ENCODE measurements around the gene DUSP8.
"Not testable (repeated sequence)": the region's sequence is repeated elsewhere in the genome, so short reads cannot be mapped to it uniquely, and the experiment has no call there.

The DUSP8 gene

GRCh38 chr11:1512531-1513258 is 59.4 kb downstream of the DUSP8 start:
- DNase-seq, result not testable (repeated sequence)

- no peak for DNase-seq
Measured at GRCh38 chr11:1511937-1512496, 60.1 kb downstream of the DUSP8 start.

GRCh38 chr11:1510928-1511327 is 61.1 kb downstream of the DUSP8 start:
- DNase-seq, result no peak

- DNase-seq, result not testable (repeated sequence)
Measured at GRCh38 chr11:1510351-1510750, 61.7 kb downstream of the DUSP8 start.

- no peak for DNase-seq
Measured at GRCh38 chr11:1509626-1510255, 62.3 kb downstream of the DUSP8 start.

- DNase-seq, result no peak
Measured at GRCh38 chr11:1508986-1509385, 63.1 kb downstream of the DUSP8 start.

- no peak for DNase-seq
Measured at GRCh38 chr11:1508491-1508891, 63.6 kb downstream of the DUSP8 start.

GRCh38 chr11:1507381-1508140 is 64.5 kb downstream of the DUSP8 start:
- DNase-seq, result no peak

GRCh38 chr11:1506981-1507380 is 65.1 kb downstream of the DUSP8 start:
- DNase-seq, result no peak

GRCh38 chr11:1505480-1505879 is 66.6 kb downstream of the DUSP8 start:
- DNase-seq, result no peak

- no peak for DNase-seq
Measured at GRCh38 chr11:1504581-1505290, 67.3 kb downstream of the DUSP8 start.

- DNase-seq, result no peak
Measured at GRCh38 chr11:1504138-1504537, 67.9 kb downstream of the DUSP8 start.

All from activated CD4-positive, alpha-beta T cell treated with anti-CD3 and anti-CD28 coated beads, Interleukin-2, amount 50 U/mL, for 4 hours (primary cell).